Upper lobe of left lung (tissue), 4 donors: ENCODE data around the gene GUCY1A1.

Source experiments
- CTCF ChIP-seq, 6 experiments: fragments of 450-650 bp in 4 of 6; fragments of 200-600 bp in 2 of 6; sonication (generic) in 2 of 6; IDR thresholded peaks; one replicate each; pipeline ENCODE4 v1.5.1; 2016 to 2019; ENCODE audit warnings: antibody characterized with exemption in 6 of 6
- EP300 ChIP-seq, 4 donors: sonication (generic); formaldehyde crosslinking; IDR thresholded peaks; one replicate each; pipeline ENCODE4 v1.5.1; 2017; ENCODE audit warnings: antibody characterized with exemption in 4 of 4, control low read depth in 2 of 4
- POLR2A ChIP-seq, 4 donors: fragments of 450-650 bp; IDR thresholded peaks; one replicate each; pipeline ENCODE4 v1.5.1; 2016 to 2017; ENCODE audit warnings: antibody characterized with exemption in 4 of 4, mild to moderate bottlenecking in 2 of 4
- POLR2AphosphoS5 ChIP-seq, 2 donors: sonication (generic); formaldehyde crosslinking; IDR thresholded peaks; one replicate each; pipeline ENCODE4 v1.5.1; 2017; ENCODE audit warnings: antibody characterized with exemption in 2 of 2

GRCh38 chr4:155780775-155781174 lies 114.1 kb downstream of the GUCY1A1 start:
- no peak for TF ChIP-seq POLR2A (IDR thresholded peaks at IDR 0.05)
- no peak for TF ChIP-seq CTCF (IDR thresholded peaks at IDR 0.05)
- TF ChIP-seq EP300 (IDR thresholded peaks at IDR 0.05): no peak
- no peak for TF ChIP-seq POLR2AphosphoS5 (IDR thresholded peaks at IDR 0.05)
